SK-N-SH (cell line): Measurements from ENCODE around the gene PCGF2. TPM values are rescaled to one million over a fixed set of nuclear protein-coding genes. Genes with fewer than 3 reads are reported as not detected.

ENCODE experiments used
- CTCF ChIA-PET: fragments of 300-600, 350-600 bp; formaldehyde crosslinking; extraction: SDS; loops from one replicate; lab custom pipeline; 2021; lab: Yijun Ruan, JAX
- POLR2A ChIA-PET: fragments of 350-600 bp; sonication (Branson Sonifier 250); formaldehyde crosslinking; extraction: SDS; loops from one replicate; lab custom pipeline; 2020; ENCODE audit warnings: antibody characterized with exemption, inconsistent platforms; lab: Yijun Ruan, JAX
- DNase-seq: peaks from one replicate; pipeline ENCODE4 v3.0.0; 2012
- H2AFZ ChIP-seq: fragments of 200-600 bp; sonication (generic); 2 replicates; pipeline ENCODE4 v1.8.1; 2016; ENCODE audit warnings: antibody characterized with exemption, mild to moderate bottlenecking, low read depth
- H3F3A ChIP-seq: fragments of 200-600 bp; sonication (generic); replicated peaks from 2 replicates; pipeline ENCODE3; 2016; ENCODE audit warnings: antibody characterized with exemption, mild to moderate bottlenecking; ENCODE audit not compliant: insufficient read depth
- H3K27ac ChIP-seq, 2 experiments: fragments of 200-500 bp in 1 of 2; fragments of 200-600 bp in 1 of 2; sonication (Bioruptor generic) in 1 of 2; sonication (generic), shearing (Covaris generic) in 1 of 2; 2 replicates each; pipeline versions ENCODE4 v1.5.1 to v1.6.1; 2014 to 2016; ENCODE audit warnings: low read depth in 2 of 2, inconsistent platforms in 1 of 2, low read length in 1 of 2, mild to moderate bottlenecking in 1 of 2, mixed read lengths in 1 of 2
- H3K27me3 ChIP-seq: fragments of 200-600 bp; sonication (generic), shearing (Covaris generic); 2 replicates; pipeline ENCODE4 v1.6.1; 2016; ENCODE audit warnings: mixed run types; ENCODE audit not compliant: insufficient read depth
- H3K36me3 ChIP-seq, 2 experiments: fragments of 200-500 bp in 1 of 2; fragments of 200-600 bp in 1 of 2; sonication (Bioruptor generic) in 1 of 2; sonication (generic) in 1 of 2; replicated peaks in 1 of 2; 2 replicates each; pipeline versions ENCODE3 to v1.5.1; 2014 to 2016; ENCODE audit warnings: low read length in 1 of 2, mild to moderate bottlenecking in 1 of 2; ENCODE audit not compliant: insufficient read depth in 2 of 2, control insufficient read depth in 1 of 2
- H3K4me1 ChIP-seq, 2 experiments: fragments of 200-500 bp in 1 of 2; fragments of 200-600 bp in 1 of 2; sonication (Bioruptor generic) in 1 of 2; sonication (generic), shearing (Covaris generic) in 1 of 2; 2 replicates each; pipeline versions ENCODE4 v1.5.1 to v1.6.1; 2014 to 2016; ENCODE audit warnings: low read depth in 1 of 2, low read length in 1 of 2, mixed run types in 1 of 2; ENCODE audit not compliant: insufficient read depth in 2 of 2, control insufficient read depth in 1 of 2
- H3K4me2 ChIP-seq: fragments of 200-600 bp; sonication (generic), shearing (Covaris generic); 2 replicates; pipeline ENCODE4 v1.6.1; 2017; ENCODE audit warnings: mixed run types
- H3K4me3 ChIP-seq, 2 experiments: fragments of 200-500 bp in 1 of 2; fragments of 200-600 bp in 1 of 2; sonication (Bioruptor generic) in 1 of 2; sonication (generic), shearing (Covaris generic) in 1 of 2; 2 replicates each; pipeline versions ENCODE4 v1.5.1 to v1.8.1; 2014 to 2016; ENCODE audit warnings: low read depth in 2 of 2, inconsistent platforms in 1 of 2, low read length in 1 of 2, mild to moderate bottlenecking in 1 of 2, mixed read lengths in 1 of 2, moderate library complexity in 1 of 2
- H3K79me2 ChIP-seq: fragments of 200-600 bp; sonication (generic); 2 replicates; pipeline ENCODE4 v1.8.1; 2017; ENCODE audit warnings: mild to moderate bottlenecking; ENCODE audit not compliant: insufficient read depth
- H3K9ac ChIP-seq: fragments of 200-600 bp; sonication (generic); 2 replicates; pipeline ENCODE4 v1.6.1; 2017; ENCODE audit warnings: mixed run types
- H3K9me2 ChIP-seq: fragments of 200-600 bp; sonication (generic); 2 replicates; pipeline ENCODE4 v1.6.1; 2017; ENCODE audit warnings: mixed run types
- H3K9me3 ChIP-seq: fragments of 200-600 bp; sonication (generic); 2 replicates; pipeline ENCODE4 v1.6.1; 2017; ENCODE audit warnings: mixed run types, mild to moderate bottlenecking, moderate library complexity
- H4K20me1 ChIP-seq: fragments of 200-600 bp; sonication (generic); 2 replicates; pipeline ENCODE4 v1.6.1; 2017; ENCODE audit warnings: mild to moderate bottlenecking, mixed run types; ENCODE audit not compliant: insufficient read depth
- ELF1 ChIP-seq: IDR thresholded peaks from 2 replicates; pipeline ENCODE4 v1.4.0; 2012
- EZH2phosphoT487 ChIP-seq: fragments of 200-600 bp; sonication (generic); IDR thresholded peaks from 2 replicates; pipeline ENCODE4 v1.6.1; 2017; ENCODE audit warnings: low read depth, mixed run types, mild to moderate bottlenecking, antibody characterized with exemption, moderate library complexity, borderline replicate concordance
- FOSL2 ChIP-seq: IDR thresholded peaks from 2 replicates; pipeline ENCODE4 v1.4.0; 2012; ENCODE audit warnings: low read depth, mild to moderate bottlenecking, moderate library complexity, borderline replicate concordance
- FOXM1 ChIP-seq: IDR thresholded peaks from 2 replicates; pipeline ENCODE4 v1.4.0; 2012; ENCODE audit warnings: low read depth, mild to moderate bottlenecking
- GATA2 ChIP-seq: sonication (generic); formaldehyde crosslinking; IDR thresholded peaks from 2 replicates; pipeline ENCODE4 v1.5.0; 2020; ENCODE audit warnings: mild to moderate bottlenecking, missing genetic modification reagents
- JUND ChIP-seq: IDR thresholded peaks from 2 replicates; pipeline ENCODE4 v1.4.0; 2012
- MEF2A ChIP-seq: IDR thresholded peaks from 2 replicates; pipeline ENCODE4 v1.4.0; 2012; ENCODE audit warnings: low read depth, borderline replicate concordance
- NFIC ChIP-seq: IDR thresholded peaks from 2 replicates; pipeline ENCODE4 v1.4.0; 2012; ENCODE audit warnings: borderline replicate concordance
- NRF1 ChIP-seq: IDR thresholded peaks from 2 replicates; pipeline ENCODE4 v1.6.1; 2012; ENCODE audit warnings: low read depth, mild to moderate bottlenecking, low read length
- PBX3 ChIP-seq: IDR thresholded peaks from 2 replicates; pipeline ENCODE4; 2012
- POLR2AphosphoS5 ChIP-seq: IDR thresholded peaks from 2 replicates; pipeline ENCODE4 v1.6.1; 2012; ENCODE audit warnings: low read depth, low read length
- RCOR1 ChIP-seq: fragments of 150-350 bp; IDR thresholded peaks from 2 replicates; pipeline ENCODE4 v1.6.1; 2017; ENCODE audit warnings: antibody characterized with exemption, low read length
- REST ChIP-seq: IDR thresholded peaks from 2 replicates; pipeline ENCODE4 v1.6.1; 2012; ENCODE audit warnings: mild to moderate bottlenecking, low read depth, low read length, moderate library complexity
- RFX5 ChIP-seq: IDR thresholded peaks from 2 replicates; pipeline ENCODE4 v1.6.1; 2012; ENCODE audit warnings: mild to moderate bottlenecking, improper control_type of control experiment, low read length
- RXRA ChIP-seq: IDR thresholded peaks from 2 replicates; pipeline ENCODE4 v1.4.0; 2012; ENCODE audit warnings: low read depth, mild to moderate bottlenecking, borderline replicate concordance
- SMC3 ChIP-seq: IDR thresholded peaks from 2 replicates; pipeline ENCODE4 v1.6.1; 2012; ENCODE audit warnings: low read depth, low read length, improper control_type of control experiment
- TCF12 ChIP-seq: IDR thresholded peaks from 2 replicates; pipeline ENCODE4 v1.4.0; 2012
- TEAD4 ChIP-seq: IDR thresholded peaks from 2 replicates; pipeline ENCODE4 v1.4.0; 2012; ENCODE audit warnings: mild to moderate bottlenecking, borderline replicate concordance; ENCODE audit not compliant: insufficient read depth
- USF1 ChIP-seq: IDR thresholded peaks from 2 replicates; pipeline ENCODE4 v1.4.0; 2012; ENCODE audit warnings: low read depth, borderline replicate concordance
- USF2 ChIP-seq: fragments of 150-350 bp; IDR thresholded peaks from 2 replicates; pipeline ENCODE4 v1.6.1; 2017; ENCODE audit warnings: antibody characterized with exemption, low read length, low read depth, borderline replicate concordance
- YY1 ChIP-seq: IDR thresholded peaks from 2 replicates; pipeline ENCODE4 v1.4.0; 2012; ENCODE audit warnings: low read depth, mild to moderate bottlenecking
- ZBTB33 ChIP-seq: IDR thresholded peaks from 2 replicates; pipeline ENCODE4 v1.4.0; 2012; ENCODE audit warnings: low read depth, borderline replicate concordance
- WGBS: methylation state at CpG from one replicate; pipeline ENCODE4 v1.1.6; 2017; ENCODE audit warnings: low lambda C conversion rate; 5-methylcytosine and 5-hydroxymethylcytosine counted together
- polyA plus RNA-seq, 3 experiments: library from polyadenylated mRNA; depleted of rRNA; stranded (reverse); fragments of >200 nt; gene quantifications; 2 replicates each; pipeline ENCODE4 v1.2.3, GENCODE V29; 2012

The PCGF2 gene
- polyA plus RNA-seq, 1 of the 3 experiments (the other 2 are of a cell fraction), result 39.8 TPM

- WGBS, result 5% methylated on average over 11 of the region's 79 CpGs
- peak; percentile 65 for DNase-seq
- ChIA-PET POLR2A (interaction anchor here (0.6 to 1.9 kb wide), 3 partner anchors 25 to 101 kb away, joined by 3 to 6 read pairs (median 4); partner anchors contain the start of gene MLLT6), CTCF (interaction anchor here (0.6 to 1.8 kb wide), 4 partner anchors 14 to 73 kb away, joined by 3 to 11 read pairs (median 4); no protein-coding TSS in a partner anchor)
- H3K79me2 ChIP-seq, result peaks cover 67% of the 10 kb centered on the region
- H3K9me3 ChIP-seq, result no peaks in the 10 kb centered on the region
- peaks cover 5 to 39% of the 10 kb centered on the region in 2 experiments; a peak in 1 of 4 replicates for H3K4me1 ChIP-seq
- H3F3A ChIP-seq, result peaks cover 3% of the 10 kb centered on the region
- peak overlapping the region; percentile 72 for H3K9ac ChIP-seq
- H3K27me3 ChIP-seq, result no peaks in the 10 kb centered on the region
- peak overlapping the region; percentile 100 for H3K4me2 ChIP-seq
- H4K20me1 ChIP-seq, result peaks cover 27% of the 10 kb centered on the region
- peaks cover under 1 to 5% of the 10 kb centered on the region in 2 experiments for H3K36me3 ChIP-seq
- H3K27ac ChIP-seq, result peak overlapping the region; percentile 63 to 98
- peak overlapping the region; percentile 91 to 93 for H3K4me3 ChIP-seq
- no peaks in the 10 kb centered on the region for H3K9me2 ChIP-seq
- H2AFZ ChIP-seq, result peak overlapping the region; percentile 61
- TF ChIP-seq POLR2AphosphoS5, result peak; percentile 86
- peak; percentile 51; the same call in 1 of the 2 replicates for TF ChIP-seq RCOR1
- no peak for TF ChIP-seq ZBTB33
- no peak for TF ChIP-seq JUND
- TF ChIP-seq MEF2A, result no peak
- no peak for TF ChIP-seq GATA2 (CRISPR knock-in tag)
- TF ChIP-seq NRF1, result no peak
- TF ChIP-seq FOXM1, result no peak
- no peak for TF ChIP-seq REST
- peak; percentile 72 for TF ChIP-seq NFIC
- no peak for TF ChIP-seq FOSL2
- peak; percentile 89; the same call in 1 of the 2 replicates for TF ChIP-seq RXRA
- no peak for TF ChIP-seq TCF12
- TF ChIP-seq TEAD4, result 0 out of 2 replicates have a peak, but pooled peaks have one; percentile 2
- TF ChIP-seq USF1, result peak; percentile 82; the same call in 1 of the 2 replicates
- no peak for TF ChIP-seq EZH2phosphoT487
- no peak for TF ChIP-seq USF2
- no peak for TF ChIP-seq SMC3
- peak; percentile 55; the same call in 1 of the 2 replicates for TF ChIP-seq ELF1
- no peak for TF ChIP-seq RFX5
- TF ChIP-seq YY1, result peak; percentile 70; the same call in 1 of the 2 replicates
- peak; percentile 24; the same call in 1 of the 2 replicates for TF ChIP-seq PBX3
These were observed 1.3 kb upstream of the PCGF2 start for GRCh38 chr17:38749223-38750043.
